ENCODE results near the gene XDH.
A peak's percentile ranks its signal among the peaks of the same experiment; 100 is the strongest.

XDH gene

DNA sequence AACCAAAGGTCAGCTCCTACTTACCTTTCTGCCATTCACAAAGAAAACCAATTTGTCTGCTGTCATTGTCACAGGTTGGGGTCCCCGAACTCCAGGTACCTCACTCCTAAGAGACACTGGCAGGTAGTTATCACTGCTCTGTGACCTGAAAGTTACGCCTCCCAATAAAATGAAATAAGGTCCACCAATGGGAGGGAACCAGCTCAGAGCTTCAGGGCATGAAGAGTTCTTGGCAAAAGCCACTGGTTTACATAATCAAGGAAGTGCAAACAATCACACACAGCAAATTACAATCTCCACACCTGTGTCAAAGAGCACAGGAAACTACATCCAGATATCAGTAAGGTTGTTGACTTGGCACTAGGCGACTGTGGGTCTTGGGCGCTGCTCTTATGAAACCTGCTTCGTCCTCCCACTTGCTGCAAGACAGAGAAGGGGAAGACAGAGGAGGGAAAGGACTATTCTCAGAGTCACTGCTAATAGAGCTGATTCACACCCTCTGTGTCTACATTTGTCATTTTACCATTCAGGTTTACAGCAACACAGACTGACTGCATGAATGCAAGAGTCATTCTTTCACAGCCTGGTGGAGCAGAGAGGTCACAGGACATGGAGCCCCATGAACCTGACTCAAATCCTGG, at the start of gene XDH:
XDH (minus strand) TSS at position 142 of the 641 bp plus-strand sequence; CDS start at position 66, 76 bp downstream.
- no peak for DNase-seq (ENCODE audit: low read depth in 3 of 3)

DNA sequence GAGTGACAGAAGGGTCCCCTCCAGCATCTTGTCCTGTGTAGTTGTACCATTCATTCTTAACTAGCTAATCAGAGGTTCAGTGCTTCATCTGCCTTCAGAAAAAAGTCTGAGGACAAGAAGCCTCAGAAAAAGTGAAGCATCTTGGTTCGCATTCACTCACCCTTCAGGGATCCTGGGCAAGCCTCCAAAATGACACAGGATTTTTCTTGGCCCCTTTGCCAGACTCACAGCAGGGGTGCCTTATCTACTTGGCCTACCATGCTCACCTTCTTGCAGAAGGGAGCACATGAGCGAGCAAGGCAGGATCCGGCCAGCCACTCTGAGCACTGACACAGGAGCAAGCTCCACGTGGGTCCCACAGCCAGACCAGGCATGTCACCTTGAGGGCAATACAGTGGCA, 43.1 kb upstream of the XDH start:
- DNase-seq (ENCODE audit: low read depth in 3 of 3), result no peak

DNA sequence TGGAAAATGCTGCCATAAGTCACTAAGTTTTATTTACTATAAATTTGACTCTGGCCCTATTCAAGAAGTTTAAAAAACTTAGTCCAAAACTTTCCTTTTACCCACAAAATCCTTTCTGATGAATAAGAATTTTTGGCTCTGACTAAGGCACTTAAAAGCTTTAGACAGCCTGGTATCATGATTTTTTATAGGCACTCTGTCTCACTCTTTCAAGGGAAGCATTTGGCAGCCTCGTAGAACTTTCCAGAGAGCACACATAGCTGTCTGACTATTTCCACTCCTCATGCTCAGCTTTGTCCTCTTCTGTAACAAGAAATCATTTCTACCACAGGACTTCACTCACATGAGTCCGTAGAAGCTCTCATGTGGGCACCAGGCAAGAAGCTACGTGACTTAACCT, 32.3 kb upstream of the XDH start:
- no peak for DNase-seq (ENCODE audit: low read depth in 3 of 3)

DNA sequence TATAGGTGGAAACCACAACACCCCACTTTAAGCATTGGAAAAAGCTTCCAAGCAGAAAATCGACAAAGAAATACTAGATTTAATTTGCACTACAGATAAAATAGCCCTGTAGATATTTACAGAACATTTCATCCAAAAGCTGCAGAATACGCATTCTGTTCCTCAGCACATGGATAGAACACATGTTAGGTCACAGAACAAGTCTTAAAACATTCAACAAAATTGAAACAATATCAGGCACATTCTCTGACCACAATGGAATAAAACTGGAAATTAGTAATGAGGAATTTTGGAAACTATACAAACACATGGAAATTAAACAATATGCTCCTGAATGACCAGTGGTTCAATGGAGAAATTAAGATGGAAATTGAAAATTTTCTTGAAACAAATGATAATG, 27.8 kb upstream of the XDH start:
- no peak for DNase-seq (ENCODE audit: low read depth in 3 of 3)

DNA sequence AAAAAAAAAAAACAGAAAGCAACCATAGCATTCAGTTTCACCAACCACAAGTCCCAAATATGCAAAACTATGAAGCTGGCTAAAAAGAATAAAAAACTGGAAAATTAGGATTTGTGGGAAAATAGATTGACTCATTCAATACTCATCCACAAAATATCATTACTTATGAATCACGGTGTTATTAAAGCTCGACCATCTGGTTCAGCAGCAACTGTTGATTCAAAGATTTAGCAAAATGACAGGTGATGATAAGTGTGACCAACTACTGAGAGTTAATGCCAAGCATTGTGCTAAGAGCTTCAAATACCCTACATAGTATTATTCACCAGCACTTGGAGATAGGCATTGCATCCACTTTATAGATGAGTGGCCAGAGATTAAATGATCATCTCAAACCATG, 26.2 kb upstream of the XDH start:
- DNase-seq (ENCODE audit: low read depth in 3 of 3), result no peak

DNA sequence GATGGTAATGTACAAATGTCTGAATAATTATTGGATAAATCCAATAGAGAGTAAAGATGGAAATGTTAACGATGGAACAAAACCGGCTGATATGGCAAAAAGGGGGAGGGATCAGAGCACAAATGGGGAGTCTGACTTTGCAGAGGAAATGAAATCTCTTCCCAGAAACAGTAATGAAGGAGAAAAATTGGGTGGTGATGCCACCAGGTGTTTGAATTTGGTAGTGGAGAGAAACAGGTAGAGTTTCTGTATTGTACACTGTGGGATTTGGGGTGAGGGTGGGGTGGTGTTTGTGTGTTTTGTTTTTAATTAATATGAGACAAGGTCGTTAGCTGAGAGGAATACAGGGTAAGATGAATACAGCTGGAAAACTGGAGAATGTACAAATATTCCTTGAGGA, 20.4 kb upstream of the XDH start:
- DNase-seq (ENCODE audit: low read depth in 3 of 3), result no peak

- DNase-seq (ENCODE audit: low read depth in 3 of 3), result no peak
Measured at GRCh38 chr2:31433541-31433940, 19.0 kb upstream of the XDH start.

DNA sequence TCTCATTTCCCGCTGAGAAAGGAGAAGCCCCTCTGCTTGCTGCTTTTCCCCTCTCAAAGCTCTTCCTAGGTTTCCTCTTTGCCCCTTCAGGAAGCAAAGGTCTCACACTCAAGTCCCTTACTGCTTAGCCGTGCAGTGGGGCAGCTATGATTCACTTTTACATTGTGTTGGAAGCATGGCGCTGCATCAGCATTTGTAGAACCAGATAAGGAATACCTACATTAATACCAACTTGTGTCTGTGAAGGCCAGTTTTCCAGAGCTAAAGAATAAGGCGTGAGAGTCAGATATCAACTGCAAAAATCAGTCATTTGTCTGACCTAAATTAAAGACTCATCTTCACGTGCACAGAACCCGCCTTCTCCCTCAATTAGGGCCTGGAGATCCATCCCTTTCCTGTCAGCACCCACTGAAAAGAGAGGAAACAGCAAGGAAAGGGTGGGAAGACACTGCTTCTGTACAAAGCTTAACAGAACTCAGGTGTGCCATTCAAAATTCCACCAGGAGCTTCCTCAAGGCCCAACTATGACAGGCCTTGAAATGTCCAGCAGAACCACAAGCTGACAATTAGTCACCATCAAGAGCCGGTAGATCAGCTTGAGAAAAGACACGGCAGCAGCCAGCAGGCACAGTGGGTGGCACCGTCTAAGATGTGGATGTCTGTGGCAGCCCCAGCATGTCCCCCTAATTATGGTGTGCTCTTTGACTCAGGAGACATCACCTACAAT, 16.1 kb upstream of the XDH start:
- DNase-seq (ENCODE audit: low read depth in 3 of 3), result no peak

- DNase-seq (ENCODE audit: low read depth in 3 of 3), result peak; percentile 12 to 47 (median 27)
Measured at GRCh38 chr2:31429759-31430438, 15.4 kb upstream of the XDH start.

DNA sequence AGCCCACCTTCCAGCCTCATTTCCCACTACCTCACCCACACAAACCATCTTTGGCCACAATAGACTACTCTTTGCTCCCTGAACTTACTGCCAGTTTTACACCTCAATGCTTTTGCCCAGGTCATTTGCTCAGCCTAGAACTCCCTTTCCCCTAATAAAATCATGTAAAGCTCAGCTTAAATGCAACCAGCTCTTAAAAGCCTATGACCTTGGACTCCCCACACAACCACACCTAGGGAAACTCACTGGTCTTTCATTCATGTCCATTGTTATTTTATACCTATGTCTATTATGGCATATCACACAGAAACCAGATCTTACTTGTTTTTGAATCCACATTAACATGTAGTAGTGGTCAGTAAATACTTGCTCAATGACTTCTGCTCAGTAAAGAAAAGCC, 14.5 kb upstream of the XDH start:
- DNase-seq (ENCODE audit: low read depth in 3 of 3), result no peak

DNA sequence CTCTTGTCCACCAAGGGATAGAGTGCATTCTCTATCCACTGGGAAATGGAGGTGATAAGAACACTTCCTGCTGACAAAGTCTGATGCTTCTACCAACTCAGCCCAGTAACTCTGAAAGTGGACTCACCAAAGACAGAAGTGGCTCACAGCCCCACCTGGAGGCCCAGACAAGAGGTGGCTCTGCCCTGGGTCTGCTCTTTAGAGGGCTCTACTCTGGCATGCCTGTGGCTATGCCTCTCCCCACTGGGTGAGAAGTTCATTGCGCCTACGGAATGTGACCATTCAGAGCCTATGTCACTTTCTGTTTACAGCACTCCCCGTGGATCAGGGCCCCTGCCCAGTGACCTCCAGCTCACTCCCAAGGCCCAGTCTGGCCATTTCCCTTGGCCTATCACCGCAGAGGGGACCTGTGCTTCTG, 13.5 kb upstream of the XDH start:
- no peak for DNase-seq (ENCODE audit: low read depth in 3 of 3)

DNA sequence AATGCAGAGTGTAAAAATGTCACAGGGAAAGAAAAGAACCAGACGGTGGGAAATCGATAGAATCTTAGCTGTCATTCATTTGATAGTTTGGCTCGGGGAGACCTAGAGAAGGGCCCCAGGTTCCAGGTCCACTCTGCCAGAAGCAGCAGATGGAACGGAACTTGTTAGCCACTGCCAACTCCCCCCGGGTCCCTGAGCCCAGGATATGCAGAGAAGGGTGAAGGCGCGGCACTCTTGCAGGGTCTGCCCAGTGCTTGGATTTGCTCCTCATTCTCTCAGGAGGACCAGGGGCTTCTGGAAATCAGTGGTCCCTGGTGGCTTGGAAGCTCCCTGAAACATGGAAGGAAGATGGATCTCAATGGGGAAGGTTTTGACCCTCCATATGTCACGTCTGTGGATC, 11.6 kb upstream of the XDH start:
- DNase-seq (ENCODE audit: low read depth in 3 of 3), result no peak

GRCh38 chr2:31421634-31422033, 7.1 kb upstream of the XDH start:
- DNase-seq (ENCODE audit: low read depth in 3 of 3), result no peak

GRCh38 chr2:31420936-31421335, 6.4 kb upstream of the XDH start:
- DNase-seq (ENCODE audit: low read depth in 3 of 3), result no peak

DNA sequence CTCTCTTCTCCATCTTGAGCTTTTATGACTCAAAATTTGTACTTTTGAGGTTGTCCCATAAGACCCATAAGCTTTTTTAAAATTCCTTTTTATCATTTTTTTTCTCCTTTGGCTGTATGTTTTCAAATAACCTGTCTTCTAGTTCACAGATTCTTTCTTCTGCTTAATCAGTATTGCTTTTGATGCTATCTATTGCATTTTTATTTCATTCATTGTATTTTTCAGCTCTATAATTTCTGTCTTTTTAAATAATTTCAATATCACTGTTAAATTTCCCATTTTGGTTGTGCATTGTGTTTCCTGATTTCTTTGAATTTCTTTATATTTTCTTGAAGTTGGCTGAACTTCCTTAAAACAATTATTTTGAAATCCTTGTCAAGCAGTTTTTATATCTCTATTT, 4.8 kb upstream of the XDH start:
- DNase-seq (ENCODE audit: low read depth in 3 of 3), result no peak

GRCh38 chr2:31415421-31415820, 879 bp upstream of the XDH start:
- DNase-seq (ENCODE audit: low read depth in 3 of 3), result no peak

GRCh38 chr2:31413862-31414550, 536 bp downstream of the XDH start:
- no peak for DNase-seq (ENCODE audit: low read depth in 3 of 3)

GRCh38 chr2:31413025-31413424, 1.5 kb downstream of the XDH start:
- no peak for DNase-seq (ENCODE audit: low read depth in 3 of 3)

DNA sequence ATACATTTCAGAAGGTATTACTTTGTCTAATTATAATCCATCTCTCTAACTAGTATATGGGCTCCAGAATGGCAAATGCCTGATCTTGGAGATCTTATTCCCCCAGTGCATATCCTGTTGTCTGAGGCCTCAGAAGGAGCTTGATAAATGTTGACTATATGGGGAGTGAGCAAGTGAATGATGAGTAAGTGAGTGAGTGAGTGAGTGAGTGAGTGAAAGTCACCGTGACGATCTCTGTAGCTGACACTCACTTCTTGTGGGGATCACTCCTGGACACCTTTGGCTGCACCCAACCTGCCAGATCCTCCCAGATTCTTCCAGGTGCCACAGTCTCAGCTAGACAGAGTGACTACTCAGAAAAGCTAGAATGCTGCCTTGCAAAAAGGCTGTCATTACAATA, 2.8 kb downstream of the XDH start:
- no peak for DNase-seq (ENCODE audit: low read depth in 3 of 3)

- DNase-seq (ENCODE audit: low read depth in 3 of 3), result no peak
Measured at GRCh38 chr2:31406593-31407385, 7.8 kb downstream of the XDH start.

DNA sequence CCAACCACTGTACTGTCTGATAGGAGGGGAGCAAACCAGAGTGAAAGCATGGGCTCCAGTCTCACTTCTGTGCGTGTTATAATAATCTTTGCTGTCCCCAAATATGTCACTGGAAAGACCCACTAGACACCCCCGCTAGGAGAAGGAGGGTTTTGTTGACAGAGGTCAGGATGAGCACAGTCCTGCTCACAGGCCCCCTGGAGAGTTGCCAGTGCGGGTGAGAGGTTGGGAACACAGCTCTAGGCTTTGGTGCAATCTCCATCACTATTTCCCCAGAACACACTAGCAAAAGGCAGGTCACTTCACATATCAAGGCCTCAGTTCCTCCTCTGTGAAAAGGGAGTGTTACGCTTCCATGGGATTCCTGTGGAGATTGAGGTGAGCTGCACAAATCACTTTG, 9.7 kb downstream of the XDH start:
- no peak for DNase-seq (ENCODE audit: low read depth in 3 of 3)

DNA sequence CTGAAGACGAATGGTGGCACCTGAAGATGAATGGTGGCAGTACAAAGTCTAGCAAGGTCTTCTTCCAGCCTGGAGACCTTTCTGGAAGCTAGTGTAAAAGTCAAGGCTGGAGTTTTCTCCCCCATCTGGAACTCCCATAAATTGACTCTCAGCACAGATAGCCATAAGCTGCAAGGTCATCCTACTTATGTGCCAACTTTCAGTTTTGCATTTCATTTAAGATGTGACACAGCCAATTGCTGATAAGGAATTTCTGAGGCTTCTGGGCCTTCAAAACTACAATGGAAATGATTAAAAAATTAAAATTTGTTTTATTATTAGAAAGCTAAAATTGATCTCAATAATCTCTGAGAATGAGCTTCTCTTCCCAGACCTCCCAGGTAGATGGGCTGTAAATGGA, 10.2 kb downstream of the XDH start:
- no peak for DNase-seq (ENCODE audit: low read depth in 3 of 3)
